K562 (cell line): ENCODE results near the gene FCRLA. TPM values are rescaled to one million over a fixed set of nuclear protein-coding genes. Genes with fewer than 3 reads are reported as not detected.

Source experiments
- BRCA1 ChIP-seq, 2 experiments: fragments of 450-650 bp in 1 of 2; sonication (generic) in 1 of 2; formaldehyde crosslinking in 1 of 2; IDR thresholded peaks; 2 replicates each; pipeline versions ENCODE4 v1.5.0 to v1.6.1; 2017 to 2020; ENCODE audit warnings: mild to moderate bottlenecking in 1 of 2, missing genetic modification reagents in 1 of 2
- EP400 ChIP-seq: fragments of 450-650 bp; IDR thresholded peaks from 2 replicates; pipeline ENCODE4 v1.6.1; 2017; ENCODE audit warnings: antibody characterized with exemption, mild to moderate bottlenecking, moderate library complexity
- ESRRA ChIP-seq: fragments of 450-650 bp; IDR thresholded peaks from 2 replicates; pipeline ENCODE4 v1.6.1; 2014; ENCODE audit warnings: low read depth, mild to moderate bottlenecking, moderate library complexity, borderline replicate concordance
- FOSL1 ChIP-seq: fragments of 200-800 bp; sonication (Bioruptor generic); conservative IDR thresholded peaks from 2 replicates; pipeline ENCODE4 v1.6.1; 2016; ENCODE audit warnings: missing genetic modification characterization, missing compliant biosample characterization
- FOXA3 ChIP-seq, 2 experiments: fragments of 450-650 bp in 1 of 2; sonication (generic) in 1 of 2; formaldehyde crosslinking; IDR thresholded peaks in 1 of 2; conservative IDR thresholded peaks in 1 of 2; 2 replicates each; pipeline versions ENCODE4 v1.4.0 to v1.8.0; 2020 to 2022; ENCODE audit warnings: mild to moderate bottlenecking in 2 of 2, missing genetic modification reagents in 1 of 2
- HDGF ChIP-seq: fragments of 450-650 bp; IDR thresholded peaks from 2 replicates; pipeline ENCODE4 v1.6.1; 2016
- HNRNPH1 ChIP-seq: fragments of 200-400 bp; formaldehyde crosslinking; optimal IDR thresholded peaks from 2 replicates; pipeline ENCODE3; 2017; ENCODE audit warnings: low read depth, mild to moderate bottlenecking, low read length, moderate library complexity
- MTA3 ChIP-seq: fragments of 450-650 bp; formaldehyde crosslinking; IDR thresholded peaks from 2 replicates; pipeline ENCODE4 v1.6.1; 2017; ENCODE audit warnings: mild to moderate bottlenecking, borderline replicate concordance
- NR0B1 ChIP-seq: fragments of 450-650 bp; IDR thresholded peaks from one replicate; pipeline ENCODE4 v1.6.1; 2018; ENCODE audit warnings: mild to moderate bottlenecking, moderate library complexity; ENCODE audit not compliant: partially characterized antibody
- SAFB2 ChIP-seq: fragments of 200-400 bp; formaldehyde crosslinking; IDR thresholded peaks from 2 replicates; pipeline ENCODE4 v1.6.1; 2018; ENCODE audit warnings: borderline replicate concordance, low read length, low read depth, moderate library complexity; ENCODE audit not compliant: severe bottlenecking
- SMAD3 ChIP-seq: fragments of 450-650 bp; formaldehyde crosslinking; conservative IDR thresholded peaks from 2 replicates; pipeline ENCODE4 v1.4.0; 2020; ENCODE audit warnings: mild to moderate bottlenecking
- TAF1 ChIP-seq: IDR thresholded peaks from 2 replicates; pipeline ENCODE4 v1.6.1; 2011; ENCODE audit warnings: mild to moderate bottlenecking, low read length, moderate library complexity; ENCODE audit not compliant: insufficient read depth, control insufficient read depth, severe bottlenecking; ENCODE audit errors: extremely low read depth
- TCFL5 ChIP-seq: fragments of 250-450 bp; sonication (Bioruptor Pico); conservative IDR thresholded peaks from 2 replicates; pipeline ENCODE4 v1.6.1; 2021; ENCODE audit warnings: mild to moderate bottlenecking, moderate library complexity, matching md5 sums
- TEAD4 ChIP-seq, 2 experiments: sonication (generic) in 1 of 2; formaldehyde crosslinking in 1 of 2; IDR thresholded peaks; 2 replicates each; pipeline versions ENCODE4 v1.6.1 to v1.8.0; 2012 to 2022; ENCODE audit warnings: borderline replicate concordance in 1 of 2, inconsistent platforms in 1 of 2, low read length in 1 of 2, mild to moderate bottlenecking in 1 of 2, missing genetic modification reagents in 1 of 2
- XRCC3 ChIP-seq: fragments of 450-650 bp; IDR thresholded peaks from 2 replicates; pipeline ENCODE4 v1.6.1; 2017; ENCODE audit warnings: mild to moderate bottlenecking, moderate library complexity
- ZNF431 ChIP-seq: sonication (generic); formaldehyde crosslinking; IDR thresholded peaks from 2 replicates; pipeline ENCODE4 v1.8.0; 2022; ENCODE audit warnings: mild to moderate bottlenecking, missing genetic modification reagents
- ZNF696 ChIP-seq: fragments of 250-450 bp; sonication (Bioruptor Pico); conservative IDR thresholded peaks from 2 replicates; pipeline ENCODE4 v1.4.0; 2020; ENCODE audit warnings: mild to moderate bottlenecking, moderate library complexity
- ZNF79 ChIP-seq: fragments of 250-450 bp; sonication (Bioruptor Pico); IDR thresholded peaks from 2 replicates; pipeline ENCODE4 v1.4.0; 2020; ENCODE audit warnings: low read depth, mild to moderate bottlenecking, moderate library complexity
- polyA plus RNA-seq, 8 experiments: library from polyadenylated mRNA; depleted of rRNA in 4 of 8; stranded (reverse) in 5 of 8; unstranded in 3 of 8; fragments of >200 nt; fragmentation: Nextera tagmentation in 2 of 8; fragmentation: Illumina TruSeq in 1 of 8; extraction: Ambion mirVana in 2 of 8; extraction: Trizol in 1 of 8; gene quantifications; 2 replicates each; pipeline versions ENCODE4 v1.2.1 to v1.2.3, GENCODE V29; 2011 to 2014; ENCODE audit warnings: inconsistent platforms in 1 of 8, missing spikeins in 1 of 8
- total RNA-seq, 7 experiments: library from RNA; depleted of rRNA in 6 of 7; stranded (reverse); fragments of >200 nt in 6 of 7; fragmentation: Illumina TruSeq in 2 of 7; extraction: Trizol in 2 of 7; gene quantifications; 2 replicates each; pipeline versions ENCODE4 v1.2.1 to v1.2.3, GENCODE V29; 2011 to 2021; ENCODE audit warnings: low replicate concordance in 1 of 7
- TF ChIP-seq, protein P1 (sequence below): fragments of 250-450 bp; sonication (Bioruptor Pico); IDR thresholded peaks from 2 replicates; pipeline ENCODE4 v1.4.0; 2020; ENCODE audit warnings: mild to moderate bottlenecking, moderate library complexity, borderline replicate concordance
- TF ChIP-seq, protein P2 (sequence below), 2 experiments: fragments of 450-650 bp in 1 of 2; IDR thresholded peaks; 2 replicates each; pipeline ENCODE4 v1.6.1; 2011 to 2017; ENCODE audit warnings: low read depth in 2 of 2, antibody characterized with exemption in 1 of 2, borderline replicate concordance in 1 of 2, low read length in 1 of 2, mild to moderate bottlenecking in 1 of 2, mixed read lengths in 1 of 2; ENCODE audit not compliant: control insufficient read depth in 1 of 2

FCRLA gene
- total and polyA plus RNA-seq, 9 of the 15 experiments (the other 6 are each of a cell fraction or from before 2014, with no cell fraction given), result 0.09 to 0.84 (median 0.44) TPM

- TF ChIP-seq SAFB2, result no peak
- no peak for TF ChIP-seq FOXA3 (CRISPR knock-in tag; conservative IDR thresholded peaks at IDR 0.05 in 1 of 2, IDR thresholded peaks at IDR 0.05 in 1 of 2)
- no peak for TF ChIP-seq TCFL5 (CRISPR knock-in tag)
- TF ChIP-seq EP400, result no peak; the same call in 1 of the 2 replicates
- TF ChIP-seq MTA3, result no peak; the same call in 1 of the 2 replicates
- no peak for TF ChIP-seq SMAD3 (CRISPR knock-in tag)
- TF ChIP-seq HDGF, result no peak
- TF ChIP-seq TAF1, result no peak
- no peak for TF ChIP-seq HNRNPH1
- no peak for TF ChIP-seq BRCA1 (IDR thresholded peaks at IDR 0.05)
- no peak for TF ChIP-seq BRCA1 (CRISPR knock-in tag; IDR thresholded peaks at IDR 0.05)
- no peak for TF ChIP-seq ZNF79 (CRISPR knock-in tag)
- peak; percentile 50; the same call in 1 of the 2 replicates for TF ChIP-seq ESRRA
- no peak for TF ChIP-seq ZNF696 (CRISPR knock-in tag)
- no peak for TF ChIP-seq XRCC3
- TF ChIP-seq ZNF431 (CRISPR knock-in tag), result no peak
- peak; percentile 31; the same call in 1 of the 2 replicates for TF ChIP-seq FOSL1 (tag)
- no peak for TF ChIP-seq TEAD4 (IDR thresholded peaks at IDR 0.05; ENCODE audit: low read length)
- no peak for TF ChIP-seq TEAD4 (CRISPR knock-in tag; IDR thresholded peaks at IDR 0.05; ENCODE audit: borderline replicate concordance)
- no peak for TF ChIP-seq NR0B1
- TF ChIP-seq, protein P1, sequence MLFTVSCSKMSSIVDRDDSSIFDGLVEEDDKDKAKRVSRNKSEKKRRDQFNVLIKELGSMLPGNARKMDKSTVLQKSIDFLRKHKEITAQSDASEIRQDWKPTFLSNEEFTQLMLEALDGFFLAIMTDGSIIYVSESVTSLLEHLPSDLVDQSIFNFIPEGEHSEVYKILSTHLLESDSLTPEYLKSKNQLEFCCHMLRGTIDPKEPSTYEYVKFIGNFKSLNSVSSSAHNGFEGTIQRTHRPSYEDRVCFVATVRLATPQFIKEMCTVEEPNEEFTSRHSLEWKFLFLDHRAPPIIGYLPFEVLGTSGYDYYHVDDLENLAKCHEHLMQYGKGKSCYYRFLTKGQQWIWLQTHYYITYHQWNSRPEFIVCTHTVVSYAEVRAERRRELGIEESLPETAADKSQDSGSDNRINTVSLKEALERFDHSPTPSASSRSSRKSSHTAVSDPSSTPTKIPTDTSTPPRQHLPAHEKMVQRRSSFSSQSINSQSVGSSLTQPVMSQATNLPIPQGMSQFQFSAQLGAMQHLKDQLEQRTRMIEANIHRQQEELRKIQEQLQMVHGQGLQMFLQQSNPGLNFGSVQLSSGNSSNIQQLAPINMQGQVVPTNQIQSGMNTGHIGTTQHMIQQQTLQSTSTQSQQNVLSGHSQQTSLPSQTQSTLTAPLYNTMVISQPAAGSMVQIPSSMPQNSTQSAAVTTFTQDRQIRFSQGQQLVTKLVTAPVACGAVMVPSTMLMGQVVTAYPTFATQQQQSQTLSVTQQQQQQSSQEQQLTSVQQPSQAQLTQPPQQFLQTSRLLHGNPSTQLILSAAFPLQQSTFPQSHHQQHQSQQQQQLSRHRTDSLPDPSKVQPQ (CRISPR knock-in tag), result no peak
- TF ChIP-seq, protein P2, sequence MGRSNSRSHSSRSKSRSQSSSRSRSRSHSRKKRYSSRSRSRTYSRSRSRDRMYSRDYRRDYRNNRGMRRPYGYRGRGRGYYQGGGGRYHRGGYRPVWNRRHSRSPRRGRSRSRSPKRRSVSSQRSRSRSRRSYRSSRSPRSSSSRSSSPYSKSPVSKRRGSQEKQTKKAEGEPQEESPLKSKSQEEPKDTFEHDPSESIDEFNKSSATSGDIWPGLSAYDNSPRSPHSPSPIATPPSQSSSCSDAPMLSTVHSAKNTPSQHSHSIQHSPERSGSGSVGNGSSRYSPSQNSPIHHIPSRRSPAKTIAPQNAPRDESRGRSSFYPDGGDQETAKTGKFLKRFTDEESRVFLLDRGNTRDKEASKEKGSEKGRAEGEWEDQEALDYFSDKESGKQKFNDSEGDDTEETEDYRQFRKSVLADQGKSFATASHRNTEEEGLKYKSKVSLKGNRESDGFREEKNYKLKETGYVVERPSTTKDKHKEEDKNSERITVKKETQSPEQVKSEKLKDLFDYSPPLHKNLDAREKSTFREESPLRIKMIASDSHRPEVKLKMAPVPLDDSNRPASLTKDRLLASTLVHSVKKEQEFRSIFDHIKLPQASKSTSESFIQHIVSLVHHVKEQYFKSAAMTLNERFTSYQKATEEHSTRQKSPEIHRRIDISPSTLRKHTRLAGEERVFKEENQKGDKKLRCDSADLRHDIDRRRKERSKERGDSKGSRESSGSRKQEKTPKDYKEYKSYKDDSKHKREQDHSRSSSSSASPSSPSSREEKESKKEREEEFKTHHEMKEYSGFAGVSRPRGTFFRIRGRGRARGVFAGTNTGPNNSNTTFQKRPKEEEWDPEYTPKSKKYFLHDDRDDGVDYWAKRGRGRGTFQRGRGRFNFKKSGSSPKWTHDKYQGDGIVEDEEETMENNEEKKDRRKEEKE (IDR thresholded peaks at IDR 0.05; ENCODE audit: borderline replicate concordance in 1 of 2, control insufficient read depth in 1 of 2, low read depth in 2 of 2, low read length in 1 of 2), result no peak
These were observed 20.4 kb downstream of the FCRLA start (continued) for GRCh38 chr1:161727256-161727924.
